HG03575 (cell line): Measurements from ENCODE around the gene RIN3.
"Not testable (repeated sequence)": the region's sequence is repeated elsewhere in the genome, so short reads cannot be mapped to it uniquely, and the experiment has no call there.

Experiments
- ATAC-seq: cut with Tn5 transposase; IDR thresholded peaks from one replicate; pipeline ENCODE4 v1.9.1; 2021; ENCODE audit not compliant: unreplicated experiment, insufficient number of reproducible peaks, low FRiP score; ENCODE audit errors: extremely low read depth

RIN3 gene

DNA sequence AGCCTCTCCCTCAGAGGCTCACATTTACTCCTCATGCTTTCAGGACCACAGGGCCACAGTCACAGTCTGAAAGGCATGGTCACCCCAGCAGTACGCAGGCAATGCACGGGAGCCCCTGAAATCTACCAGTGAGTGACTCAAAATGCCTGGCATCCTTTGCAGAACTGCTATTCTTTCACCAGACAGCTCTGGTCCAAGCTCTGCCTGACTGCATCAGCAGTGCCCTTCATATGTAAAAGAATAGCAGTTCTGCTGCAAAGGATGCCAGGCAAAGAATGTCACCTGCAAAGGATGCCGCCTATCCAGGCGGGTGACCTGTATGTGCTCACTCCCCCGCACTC is 196.4 kb downstream of the RIN3 start:
- no peak for ATAC-seq

DNA sequence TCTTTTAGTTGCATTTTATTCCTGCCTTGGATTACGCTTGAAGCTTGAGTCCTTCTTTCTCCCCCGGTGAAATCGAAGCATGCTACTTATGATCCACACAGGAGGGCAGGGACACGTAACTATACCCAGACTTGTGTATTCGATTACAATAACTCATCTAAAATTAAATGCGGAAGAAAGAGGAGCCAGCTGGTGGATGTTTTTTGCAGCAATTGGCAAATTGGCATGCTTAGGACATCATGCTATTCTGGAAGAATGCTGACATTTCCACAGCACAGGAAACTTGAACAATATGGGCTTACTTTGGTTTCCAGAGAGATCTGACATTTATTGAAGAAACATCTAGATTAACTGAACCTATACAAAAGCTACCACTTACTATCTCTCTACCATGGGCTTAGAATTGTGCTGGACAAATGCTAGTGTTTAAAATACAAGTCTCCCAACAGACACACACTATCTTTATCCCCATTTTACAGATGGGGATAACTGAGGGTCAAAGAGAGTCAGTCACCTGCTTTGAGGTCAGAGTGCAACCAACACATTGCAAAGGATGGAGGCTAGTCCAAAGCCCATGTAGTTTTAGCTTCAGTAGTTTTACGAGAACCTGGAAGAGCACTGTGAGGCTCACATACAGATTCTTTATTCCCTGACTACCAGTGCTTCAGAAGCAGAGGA is 198.5 kb downstream of the RIN3 start:
- no peak for ATAC-seq

DNA sequence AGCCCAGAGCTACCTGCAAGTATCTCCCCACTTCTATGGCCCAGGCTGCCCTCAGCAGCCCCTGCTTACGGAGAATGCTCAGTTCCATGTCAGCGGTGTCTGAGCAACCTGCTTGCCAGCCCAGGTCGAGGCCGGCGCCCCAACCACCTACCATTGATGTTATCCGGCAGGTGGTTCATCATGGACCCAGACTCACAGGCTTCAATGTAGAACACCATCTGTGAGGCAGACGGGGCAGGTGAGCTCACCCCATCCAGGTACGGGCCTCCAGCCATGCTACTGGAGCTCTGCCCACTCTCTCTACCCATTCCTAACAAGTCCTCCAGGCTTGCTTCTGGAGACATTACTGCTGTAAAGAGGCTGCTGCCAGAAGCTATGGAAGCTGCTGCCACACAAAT is 199.1 kb downstream of the RIN3 start:
- no peak for ATAC-seq

DNA sequence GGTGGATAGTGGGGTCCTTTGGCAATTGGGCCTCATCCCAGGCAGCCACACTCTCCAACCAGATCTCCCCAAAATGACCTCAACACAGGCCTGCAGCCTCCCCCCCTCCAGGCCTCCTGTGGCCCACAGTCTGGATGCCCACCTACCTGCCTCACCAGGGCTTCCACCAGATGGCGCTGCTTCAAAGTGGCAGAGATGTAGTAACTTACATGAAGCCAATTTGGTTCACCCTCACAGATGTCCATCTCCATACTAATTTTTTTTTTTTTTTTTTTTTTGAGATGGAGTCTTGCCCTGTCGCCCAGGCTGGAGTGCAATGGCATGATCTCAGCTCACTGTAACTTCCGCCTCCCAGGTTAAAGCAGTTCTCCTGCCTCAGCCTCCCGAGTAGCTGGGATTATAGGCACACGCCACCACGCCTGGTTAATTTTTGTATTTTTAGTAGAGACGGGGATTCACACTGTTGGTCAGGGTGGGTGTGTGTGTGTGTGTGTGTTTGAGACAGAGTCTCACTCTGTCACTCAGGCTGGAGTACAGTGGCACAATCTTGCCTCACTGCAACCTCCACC is 201.2 kb downstream of the RIN3 start:
- ATAC-seq, result not testable (repeated sequence)

DNA sequence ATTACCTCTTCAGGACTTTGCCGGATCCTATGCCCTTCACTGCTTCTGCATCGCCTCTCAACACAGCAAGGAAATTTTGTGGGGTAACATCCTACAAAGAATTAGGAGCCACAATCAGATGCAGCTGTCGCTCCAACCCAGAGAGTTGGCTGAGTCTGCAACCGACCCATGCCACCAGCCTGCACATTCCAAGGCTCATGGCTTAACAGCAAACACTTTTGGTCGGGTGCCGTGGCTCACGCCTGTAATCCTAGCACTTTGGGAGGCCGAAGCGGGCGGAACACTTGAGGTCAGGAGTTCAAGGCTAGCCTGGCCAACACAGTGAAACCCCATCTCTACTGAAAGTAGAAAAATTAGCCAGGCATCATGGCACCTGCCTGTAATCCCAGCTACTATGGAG is 202.6 kb downstream of the RIN3 start:
- no peak for ATAC-seq

DNA sequence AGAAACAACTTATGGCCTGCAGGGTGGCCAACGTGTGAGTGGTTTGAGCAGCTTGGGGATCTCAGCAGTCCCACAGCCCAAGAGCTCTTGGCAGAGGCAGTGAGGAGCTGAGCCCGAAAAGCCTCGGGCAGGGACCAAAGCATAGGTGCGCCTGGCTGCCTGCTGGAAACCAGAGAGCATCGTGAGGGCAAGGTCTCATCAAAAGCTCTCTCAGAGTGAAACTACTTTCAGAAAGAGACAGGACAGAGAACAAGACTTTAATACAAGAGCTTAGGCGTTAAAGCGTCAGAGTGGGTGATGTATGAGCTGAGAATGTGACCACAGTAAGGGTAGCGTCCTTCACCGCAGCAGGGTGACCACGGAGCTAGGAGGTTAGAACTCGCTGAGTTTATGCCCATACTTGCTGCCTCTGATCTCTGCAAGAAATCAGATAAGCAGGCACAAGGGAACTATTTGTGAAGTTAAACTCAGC is 204.0 kb downstream of the RIN3 start:
- ATAC-seq, result no peak

DNA sequence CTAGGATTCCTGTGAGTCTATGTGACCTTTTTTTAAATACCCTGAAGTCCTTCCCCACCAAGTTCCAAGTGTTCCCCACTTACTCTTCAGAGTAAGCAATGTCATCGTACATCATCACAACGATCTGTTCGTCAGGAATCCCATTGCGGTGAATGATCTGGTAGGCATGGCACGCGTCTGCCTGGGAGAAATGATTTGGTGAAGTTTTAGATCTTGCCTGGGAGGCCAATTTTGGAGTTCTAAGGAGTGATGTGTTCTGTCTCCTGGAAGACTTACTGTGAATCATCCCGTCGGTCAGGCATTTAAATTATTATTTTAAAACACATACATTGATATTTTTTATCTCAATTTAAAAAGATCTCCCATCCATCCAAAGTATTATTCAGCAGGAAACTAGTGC is 205.1 kb downstream of the RIN3 start:
- ATAC-seq, result no peak

DNA sequence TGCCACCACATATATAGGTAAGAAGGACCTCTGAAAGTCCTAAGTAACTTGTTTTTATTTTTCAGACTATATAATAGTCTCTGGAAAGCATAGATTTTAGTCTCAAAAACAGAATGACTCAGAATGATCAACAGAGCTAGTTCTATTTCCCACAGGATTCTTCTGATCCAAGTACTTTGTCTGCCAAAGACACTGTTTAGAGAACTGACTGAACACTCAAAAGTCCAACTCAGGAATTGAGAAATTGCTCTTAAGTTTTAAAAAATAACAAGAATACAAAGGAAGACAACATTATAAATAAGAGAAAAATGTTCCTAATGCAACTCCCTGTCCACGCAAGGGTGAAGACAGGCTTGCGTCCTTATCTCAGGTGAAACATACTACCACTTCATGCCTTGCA is 205.8 kb downstream of the RIN3 start:
- no peak for ATAC-seq

DNA sequence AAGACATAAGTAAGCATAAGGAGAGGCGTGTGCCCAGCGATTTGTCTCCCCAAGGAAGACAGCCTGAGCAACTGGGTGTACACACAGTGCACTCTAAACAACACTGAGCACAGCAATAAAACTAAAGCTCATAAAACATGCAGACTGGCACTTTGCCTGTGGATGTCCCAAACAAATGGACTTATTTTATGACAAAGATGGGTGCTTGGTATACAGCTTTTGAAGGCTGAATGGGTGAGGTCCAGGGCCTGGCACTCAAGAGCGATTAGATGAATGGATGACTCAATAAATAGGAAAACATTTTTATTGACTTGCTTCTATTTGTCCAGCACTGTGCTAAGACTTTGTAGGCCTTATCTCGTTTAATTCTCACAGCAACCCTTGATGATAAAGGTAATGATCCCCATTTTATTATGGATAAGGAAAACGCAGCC is 206.3 kb downstream of the RIN3 start:
- ATAC-seq, result no peak

DNA sequence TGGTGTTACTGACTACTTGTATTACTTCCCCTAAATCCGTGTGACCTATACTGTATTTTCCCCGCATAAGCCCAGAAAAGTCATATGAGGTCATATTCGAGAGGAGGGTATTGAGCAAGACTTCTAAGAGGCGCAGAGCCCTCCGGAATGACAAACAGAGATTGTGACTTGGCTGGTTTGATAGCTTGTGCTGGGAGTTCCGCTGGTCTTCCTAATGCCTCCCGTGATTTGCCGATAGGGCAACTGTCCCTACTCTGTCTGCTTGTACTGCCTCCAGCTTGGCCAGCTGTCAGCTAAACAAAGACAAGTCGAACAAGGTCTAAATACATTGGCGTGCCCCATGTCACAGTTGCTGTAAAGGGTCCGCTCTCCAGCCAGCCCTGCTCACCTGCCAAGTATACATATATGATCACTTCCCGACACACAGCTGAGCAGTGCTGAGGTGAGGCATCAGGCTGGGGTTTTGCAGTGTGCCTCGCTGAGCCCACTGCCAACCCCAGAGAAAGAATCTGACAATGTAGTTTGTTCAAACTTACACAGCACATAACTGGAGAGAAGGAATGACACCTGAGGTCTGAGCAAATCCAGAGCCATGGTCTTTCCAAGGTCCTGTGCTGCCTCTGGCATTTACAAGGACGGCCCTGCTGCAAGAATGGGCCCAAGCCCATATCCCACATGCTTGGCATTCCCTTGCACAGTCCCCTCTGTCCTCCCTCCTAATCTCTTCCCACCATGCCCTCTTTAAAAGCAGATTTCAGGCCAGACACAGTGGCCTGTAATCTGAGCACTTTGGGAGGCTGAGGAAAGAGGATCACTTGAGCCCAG is 211.1 kb downstream of the RIN3 start:
- no peak for ATAC-seq

DNA sequence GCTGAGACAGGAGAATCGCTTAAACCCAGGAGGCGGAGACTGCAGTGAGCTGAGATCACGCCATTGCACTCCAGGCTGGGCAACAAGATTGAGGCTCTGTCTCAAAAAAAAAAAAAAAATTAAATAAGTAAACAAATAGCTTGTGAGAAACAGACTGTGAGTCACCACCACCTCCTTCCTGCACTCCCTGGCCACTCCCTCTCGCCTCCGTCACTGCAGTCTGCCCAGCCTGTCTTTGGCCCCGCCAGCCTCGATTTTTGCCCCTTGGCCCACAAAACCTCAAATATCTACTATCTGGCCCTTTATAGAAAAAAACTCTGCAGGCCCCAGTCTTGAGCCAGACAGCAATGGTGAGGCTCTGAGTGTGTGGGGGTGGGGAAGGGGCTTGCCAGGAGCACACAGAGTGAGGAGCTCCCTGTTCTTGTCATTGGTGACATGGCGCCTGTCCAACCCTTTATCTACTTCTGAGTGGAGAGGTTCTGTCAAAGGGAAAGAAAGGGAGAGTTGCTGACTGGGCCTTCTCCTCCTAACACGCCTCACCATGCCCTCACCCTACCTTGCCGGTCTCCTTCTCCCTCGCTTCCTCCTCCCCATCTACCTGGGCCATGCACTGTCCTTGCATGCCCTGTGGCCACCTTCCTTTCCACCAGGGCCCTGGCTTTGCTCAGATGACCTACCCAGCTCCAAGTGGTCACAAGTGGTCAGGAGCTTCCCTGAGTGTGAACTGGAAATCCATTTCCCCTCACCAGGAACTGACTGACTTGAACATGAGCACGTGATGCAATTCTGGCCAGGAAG is 212.8 kb downstream of the RIN3 start:
- no peak for ATAC-seq

DNA sequence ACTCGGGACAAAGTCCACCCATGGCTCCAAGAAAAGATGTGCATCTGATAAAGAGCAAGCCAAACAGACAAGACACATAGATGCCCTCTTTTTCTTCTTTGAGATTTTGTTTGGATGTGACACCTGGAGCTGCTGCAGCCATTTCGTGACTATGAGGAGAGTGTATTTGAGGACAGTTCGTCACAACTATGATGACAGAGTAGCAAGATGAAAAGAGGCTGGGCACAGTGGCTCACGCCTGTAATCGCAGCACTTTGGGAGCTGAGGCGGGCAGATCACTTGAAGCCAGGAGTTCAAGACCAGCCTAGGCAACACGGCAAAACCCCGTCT is 213.3 kb downstream of the RIN3 start:
- ATAC-seq, result no peak

DNA sequence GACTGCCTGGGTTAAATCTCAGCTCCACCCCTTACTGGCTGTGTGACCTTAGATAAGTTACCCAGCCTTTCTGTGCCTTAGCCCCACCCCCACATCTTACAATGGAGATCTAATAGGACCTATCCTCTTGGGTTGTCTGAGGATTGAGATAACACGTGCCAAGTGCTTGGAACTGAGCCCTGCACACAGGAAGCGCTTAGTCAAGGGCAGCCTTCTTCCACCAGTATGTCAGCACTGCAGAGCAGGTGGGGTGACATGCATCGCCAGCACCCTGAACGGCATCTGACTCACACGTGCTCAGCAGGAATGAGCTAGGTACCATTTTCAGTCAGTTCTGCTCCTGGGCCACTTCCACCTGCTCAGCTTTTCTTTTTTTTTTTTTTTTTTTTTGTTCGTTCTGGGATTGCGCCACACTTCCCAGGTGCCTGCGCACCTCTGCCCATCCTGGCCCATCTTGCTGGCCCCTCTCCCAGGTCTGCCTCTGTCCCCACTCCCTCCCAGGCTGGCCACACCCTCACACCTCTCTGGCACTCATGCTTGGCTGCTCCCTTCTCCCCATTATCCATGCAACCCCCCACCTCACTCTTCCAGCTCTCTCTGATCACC is 215.3 kb downstream of the RIN3 start:
- ATAC-seq, result no peak

DNA sequence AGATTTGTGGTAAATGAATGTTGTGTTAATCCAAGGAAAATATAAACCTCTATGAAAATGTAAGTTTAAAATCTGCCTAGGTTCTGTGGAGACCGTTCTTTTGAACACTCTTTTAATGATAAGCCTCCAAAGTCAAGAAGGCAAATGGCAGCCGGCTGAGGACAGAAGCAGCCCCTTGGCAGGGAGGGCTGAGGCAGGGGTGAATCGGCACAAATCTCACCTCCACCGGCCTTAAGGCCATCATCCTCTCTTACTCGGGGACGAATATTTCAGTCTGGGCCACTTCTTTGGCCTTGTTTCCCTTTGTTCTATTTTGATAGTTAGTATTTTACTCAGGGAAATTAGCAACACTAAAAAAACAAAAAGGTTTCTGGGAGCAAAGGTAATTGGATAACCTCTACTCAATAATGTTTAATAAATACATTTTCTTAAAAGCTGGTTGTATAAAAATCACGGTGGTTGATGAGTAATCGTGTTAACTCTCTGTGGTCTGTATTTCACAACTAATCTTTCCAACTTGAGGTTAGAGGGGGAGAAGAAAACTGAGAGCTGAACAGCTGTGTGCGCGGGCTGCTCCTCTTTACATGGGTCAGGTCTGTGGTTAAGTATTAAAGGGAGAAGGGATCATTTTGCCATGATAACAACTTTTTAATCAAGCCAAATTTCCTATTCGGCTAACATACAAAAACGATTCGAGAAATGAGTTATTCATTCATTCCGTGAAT is 216.2 kb downstream of the RIN3 start:
- no peak for ATAC-seq

DNA sequence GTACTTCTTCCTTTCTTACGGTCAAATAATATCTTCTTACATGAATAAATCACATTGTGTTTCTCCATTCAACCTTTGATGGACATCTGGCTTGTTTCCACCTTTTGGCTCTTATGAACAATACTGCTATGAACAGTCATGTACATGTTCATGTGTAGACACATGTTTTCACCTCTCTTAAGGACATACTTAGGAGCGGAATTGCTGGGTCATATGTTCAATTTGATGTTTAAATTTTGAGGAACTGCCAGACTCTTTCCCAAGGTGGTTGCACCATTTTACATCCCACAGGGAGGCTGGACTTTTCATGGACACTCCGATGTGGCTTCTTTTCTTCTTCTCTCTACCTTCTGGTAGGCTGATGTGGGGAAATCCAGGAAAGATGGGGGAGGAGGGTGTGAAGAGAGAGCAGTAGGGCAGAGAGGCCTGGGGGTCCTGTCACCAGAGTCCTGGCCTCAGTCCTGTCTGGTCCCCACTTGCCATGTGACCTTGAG is 218.1 kb downstream of the RIN3 start:
- ATAC-seq, result no peak

DNA sequence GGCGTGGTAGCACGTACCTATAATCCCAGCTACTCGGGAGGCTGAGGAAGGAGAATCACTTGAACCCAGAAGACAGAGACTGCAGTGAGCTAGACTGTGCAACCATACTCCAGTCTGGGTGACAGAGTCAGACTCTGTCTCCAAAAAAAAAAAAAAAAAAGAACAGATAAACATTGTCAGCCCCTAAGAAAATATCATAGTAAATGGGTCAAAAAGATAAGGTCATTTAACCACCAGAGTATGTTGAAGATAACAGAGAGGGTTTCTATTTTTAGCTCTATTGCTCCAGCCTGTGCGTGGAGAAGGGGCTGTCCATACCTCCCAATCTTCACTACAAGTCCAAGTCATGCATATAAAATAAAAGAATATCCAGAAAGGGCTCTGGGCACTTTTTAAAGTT is 219.4 kb downstream of the RIN3 start:
- no peak for ATAC-seq

DNA sequence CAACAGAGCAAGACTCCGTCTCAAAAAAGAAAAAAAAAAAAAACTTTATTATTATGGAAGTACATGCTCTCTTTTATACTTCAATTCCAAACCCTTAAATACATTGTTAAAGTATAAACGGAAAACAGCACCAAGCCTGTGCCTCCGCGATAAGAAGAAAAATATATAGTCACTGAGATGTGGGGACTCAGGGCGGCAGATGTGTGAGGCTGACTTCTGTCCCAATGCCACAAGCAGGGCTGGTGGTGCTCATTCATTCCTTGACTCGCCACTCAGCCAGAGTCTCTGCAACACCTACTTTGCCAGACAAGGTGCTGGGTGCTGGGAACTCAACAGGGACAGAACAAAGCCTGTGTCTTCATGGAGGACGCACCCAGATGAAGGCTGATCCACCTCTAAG is 221.0 kb downstream of the RIN3 start:
- no peak for ATAC-seq

DNA sequence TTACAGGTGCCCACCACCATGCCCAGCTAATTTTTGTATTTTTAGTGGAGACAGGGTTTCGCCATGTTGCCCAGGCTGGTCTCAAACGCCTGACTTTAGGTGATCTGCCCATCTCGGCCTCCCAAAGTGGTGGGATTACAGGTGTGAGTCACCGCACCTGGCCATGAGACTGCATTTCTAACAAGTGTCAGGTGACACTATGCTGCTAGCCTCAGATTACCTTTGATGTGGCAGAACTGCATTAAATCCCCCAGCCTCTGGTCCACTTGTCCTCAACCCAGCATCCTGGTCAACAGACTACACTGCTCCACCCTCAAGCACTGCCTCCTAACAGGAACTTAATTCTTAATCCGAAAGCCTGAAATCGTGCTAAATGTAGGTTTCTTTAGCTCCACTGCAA is 221.8 kb downstream of the RIN3 start:
- ATAC-seq, result no peak

DNA sequence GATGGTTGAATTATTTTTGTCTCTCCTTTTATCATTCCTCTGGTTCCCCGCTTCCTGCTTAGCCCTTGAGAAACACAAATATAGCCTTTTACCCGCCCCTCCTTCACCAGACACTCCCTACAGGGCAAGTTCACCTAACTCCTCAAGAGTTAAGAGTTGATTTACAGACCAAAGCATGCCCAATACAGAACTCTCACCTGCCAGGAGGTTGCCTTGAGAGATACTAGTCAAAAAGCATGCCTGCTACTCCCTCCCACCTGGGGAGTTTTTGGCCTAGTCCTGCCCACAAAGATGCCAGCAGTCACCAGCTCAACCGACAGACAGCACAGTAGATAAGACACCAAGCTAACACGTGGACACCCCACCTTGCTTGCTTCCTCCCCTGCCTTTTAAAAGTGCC is 223.6 kb downstream of the RIN3 start:
- ATAC-seq, result no peak
